Measurements from ENCODE around the gene OR1B1.
"Not testable (repeated sequence)": the region's sequence is repeated elsewhere in the genome, so short reads cannot be mapped to it uniquely, and the experiment has no call there.

The OR1B1 gene

GRCh38 chr9:122657527-122657926 lies at the start of gene OR1B1:
TSS of gene OR1B1 (minus strand) at chr9:122657627.
- DNase-seq (ENCODE audit: extremely low read depth in 1 of 2, low read depth in 1 of 2) = no peak

GRCh38 chr9:122695696-122696095 lies 38.3 kb upstream of the OR1B1 start:
- DNase-seq (ENCODE audit: extremely low read depth in 1 of 2, low read depth in 1 of 2) = no peak

GRCh38 chr9:122684851-122685250 lies 27.4 kb upstream of the OR1B1 start:
- no peak for DNase-seq (ENCODE audit: extremely low read depth in 1 of 2, low read depth in 1 of 2)

- DNase-seq (ENCODE audit: extremely low read depth in 1 of 2, low read depth in 1 of 2) = no peak
These were observed 15.1 kb upstream of the OR1B1 start for GRCh38 chr9:122672481-122672880.

GRCh38 chr9:122661416-122661815 lies 4.0 kb upstream of the OR1B1 start, which contains the start of gene OR1L1:
TSS of gene OR1L1 (plus strand) at chr9:122661716. CDS start at chr9:122661716, 0 bp downstream.
- no peak for DNase-seq (ENCODE audit: extremely low read depth in 1 of 2, low read depth in 1 of 2)

GRCh38 chr9:122656378-122656777 lies 1.0 kb downstream of the OR1B1 start:
- no peak for DNase-seq (ENCODE audit: extremely low read depth in 1 of 2, low read depth in 1 of 2)

- no peak for DNase-seq (ENCODE audit: extremely low read depth in 1 of 2, low read depth in 1 of 2)
These were observed 15.2 kb downstream of the OR1B1 start for GRCh38 chr9:122642226-122642625.

GRCh38 chr9:122619996-122620395 lies 37.4 kb downstream of the OR1B1 start:
- no peak for DNase-seq (ENCODE audit: extremely low read depth in 1 of 2, low read depth in 1 of 2)

- DNase-seq (ENCODE audit: extremely low read depth in 1 of 2, low read depth in 1 of 2) = no peak
These were observed 43.1 kb downstream of the OR1B1 start, which contains the start of gene OR1Q1 for GRCh38 chr9:122614362-122614761. TSS of gene OR1Q1 (plus strand) at chr9:122614738. CDS start at chr9:122614738, 0 bp downstream.

GRCh38 chr9:122609804-122610203 lies 47.6 kb downstream of the OR1B1 start:
- no peak for DNase-seq (ENCODE audit: extremely low read depth in 1 of 2, low read depth in 1 of 2)

- no peak for DNase-seq (ENCODE audit: extremely low read depth in 1 of 2, low read depth in 1 of 2)
These were observed 50.8 kb downstream of the OR1B1 start for GRCh38 chr9:122606587-122606986.

- DNase-seq (ENCODE audit: extremely low read depth in 1 of 2, low read depth in 1 of 2) = no peak
These were observed 51.7 kb downstream of the OR1B1 start for GRCh38 chr9:122605691-122606090.

- DNase-seq (ENCODE audit: extremely low read depth in 1 of 2, low read depth in 1 of 2) = not testable (repeated sequence)
These were observed 74.1 kb downstream of the OR1B1 start, which contains the start of gene OR1L8 for GRCh38 chr9:122583284-122583683. TSS of gene OR1L8 (minus strand) at chr9:122583384. CDS start at chr9:122568477, 14,907 bp downstream.

GRCh38 chr9:122580360-122580759 lies 77.1 kb downstream of the OR1B1 start:
- DNase-seq (ENCODE audit: extremely low read depth in 1 of 2, low read depth in 1 of 2) = no peak

GRCh38 chr9:122579874-122580273 lies 77.6 kb downstream of the OR1B1 start:
- no peak for DNase-seq (ENCODE audit: extremely low read depth in 1 of 2, low read depth in 1 of 2)
